ENCODE measurements around the gene STIL.
"Not testable (repeated sequence)": the region's sequence is repeated elsewhere in the genome, so short reads cannot be mapped to it uniquely, and the experiment has no call there.

The STIL gene

DNA sequence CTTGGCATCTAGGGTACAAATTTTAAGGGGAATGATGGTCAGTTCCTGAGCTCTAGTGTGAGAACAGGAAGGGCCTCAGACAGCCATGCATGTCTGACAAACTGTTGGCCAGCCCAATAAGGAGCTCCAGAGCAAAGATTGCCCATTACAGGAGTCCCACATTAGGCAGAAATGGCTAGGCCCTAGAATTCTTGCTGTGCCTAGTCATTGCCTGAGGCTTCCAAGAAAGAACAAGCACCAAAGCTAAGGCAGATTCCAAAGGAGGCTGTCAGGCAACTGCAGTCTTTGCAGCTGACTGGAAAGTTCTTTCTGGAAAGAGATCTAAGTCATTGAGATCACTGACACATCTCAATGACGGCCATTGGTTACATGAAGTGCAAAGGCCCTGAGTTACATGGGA, 3.9 kb upstream of the STIL start:
- DNase-seq = no peak

DNA sequence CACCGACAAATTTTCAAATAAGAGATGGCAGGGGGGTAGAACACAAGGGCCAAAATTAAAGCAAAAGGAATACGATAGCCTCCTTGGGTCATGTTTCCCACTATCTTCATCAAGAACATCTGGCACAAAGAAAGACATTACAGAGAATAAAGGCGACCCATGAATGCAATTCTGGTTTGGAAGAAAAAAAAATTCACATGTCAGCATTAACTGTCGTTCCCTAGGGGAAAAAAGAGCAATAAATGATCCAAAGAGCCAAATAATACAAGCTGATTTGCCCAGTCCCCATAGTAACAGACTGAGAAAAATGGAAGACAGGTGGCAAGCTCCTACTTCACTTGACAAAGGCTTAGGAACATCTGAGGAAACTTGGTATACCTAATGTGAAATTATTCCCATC, 4.5 kb downstream of the STIL start:
- DNase-seq = no peak

DNA sequence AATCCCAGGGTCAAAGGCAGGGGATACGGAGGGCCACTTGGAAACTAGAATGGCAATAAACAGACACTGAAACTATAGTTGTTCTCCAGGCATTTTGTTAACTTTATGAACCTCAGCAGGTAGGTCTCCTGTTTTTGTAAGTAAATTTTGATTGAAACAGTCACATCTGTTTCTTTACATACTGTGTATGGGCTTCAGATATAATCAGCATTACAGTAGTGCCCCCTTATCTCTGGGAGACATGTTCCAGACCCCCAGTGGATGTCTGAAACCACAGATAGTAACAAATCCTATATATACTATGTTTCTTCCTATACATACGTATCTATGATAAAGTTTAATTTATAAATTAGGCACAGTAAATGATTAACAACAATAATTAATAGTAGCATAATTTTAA, 11.5 kb downstream of the STIL start:
- DNase-seq = no peak

DNA sequence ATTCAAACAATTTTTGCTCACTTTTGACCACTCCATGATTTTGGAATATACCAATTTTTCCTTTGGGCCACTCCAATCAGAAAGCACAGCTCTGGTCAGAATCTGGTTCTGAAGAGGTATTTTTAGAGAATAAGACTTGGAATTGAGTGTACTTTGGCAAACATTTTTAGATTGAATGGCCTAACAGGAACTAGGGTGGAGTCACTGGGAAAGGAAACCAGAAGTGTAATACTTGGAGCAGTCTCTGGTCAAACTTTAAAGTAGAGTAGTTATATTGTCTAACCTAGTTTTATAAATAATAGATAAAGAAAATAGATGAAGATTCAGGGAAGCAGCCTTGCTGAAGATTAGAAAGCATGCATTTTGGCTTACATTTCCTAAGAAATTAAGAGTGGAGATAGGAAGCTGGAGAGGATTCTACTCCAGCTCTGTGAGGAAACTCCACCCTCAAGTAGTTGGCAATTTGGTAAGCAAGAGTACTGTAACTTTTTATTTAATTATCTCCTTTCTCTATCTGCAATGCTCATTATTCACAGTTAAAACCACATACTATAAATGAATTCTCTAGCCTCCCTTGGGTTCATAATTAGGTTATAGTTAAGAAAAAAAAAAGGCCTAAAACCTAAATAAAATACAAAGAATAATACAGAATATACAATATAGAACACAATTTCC, 15.8 kb downstream of the STIL start:
- DNase-seq = no peak

DNA sequence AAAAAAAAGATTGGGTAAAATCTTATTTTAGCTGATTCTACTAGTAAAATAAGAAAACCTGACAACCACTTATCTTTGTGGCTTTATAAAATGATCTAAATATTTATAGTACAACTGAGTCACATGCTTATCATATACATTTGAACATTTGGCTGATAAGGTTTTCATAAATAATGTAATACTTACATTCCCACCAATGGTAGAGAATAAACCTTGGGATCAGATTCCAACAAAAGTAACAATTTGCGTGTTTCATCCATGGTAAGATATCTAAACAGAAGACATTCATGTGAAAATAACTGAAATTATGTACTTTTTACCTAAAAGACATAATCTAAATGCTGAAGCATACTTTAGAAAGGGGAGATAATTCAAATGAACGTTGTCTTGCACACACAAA, 18.4 kb downstream of the STIL start:
- DNase-seq = no peak

DNA sequence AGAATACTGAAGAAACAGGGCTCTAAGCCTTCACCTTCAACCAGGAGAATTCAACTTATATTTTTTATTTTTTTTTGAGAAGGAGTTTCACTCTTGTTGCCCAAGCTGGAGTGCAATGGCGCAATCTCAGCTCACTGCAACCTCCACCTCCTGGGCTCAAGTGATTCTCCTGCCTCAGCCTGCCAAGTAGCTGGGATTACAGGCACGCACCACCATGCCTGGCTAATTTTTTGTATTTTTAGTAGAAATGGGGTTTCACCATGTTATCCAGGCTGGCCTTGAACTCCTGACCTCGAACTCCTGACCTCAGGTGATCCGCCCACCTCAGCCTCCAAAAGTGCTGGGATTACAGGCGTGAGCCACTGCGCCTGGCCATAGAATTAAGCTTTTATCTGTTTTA, 19.1 kb downstream of the STIL start:
- not testable (repeated sequence) for DNase-seq

DNA sequence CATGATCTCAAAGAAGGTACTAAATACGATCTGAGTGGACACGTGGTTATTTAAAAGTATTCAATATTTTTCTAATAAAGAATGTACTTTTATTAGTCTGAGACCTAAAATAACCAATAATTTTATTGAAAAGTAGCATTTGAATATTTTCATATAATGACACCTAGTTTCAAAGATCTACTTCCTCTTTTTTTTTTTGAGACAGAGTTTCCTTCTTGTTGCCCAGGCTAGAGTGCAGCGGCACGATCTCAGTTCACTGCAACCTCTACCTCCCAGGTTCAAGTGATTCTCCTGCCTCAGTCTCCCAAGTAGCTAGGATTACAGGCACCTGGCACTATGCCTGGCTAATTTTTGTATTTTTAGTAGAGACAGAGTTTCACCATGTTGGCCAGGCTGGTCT, 25.8 kb downstream of the STIL start:
- DNase-seq = not testable (repeated sequence)

DNA sequence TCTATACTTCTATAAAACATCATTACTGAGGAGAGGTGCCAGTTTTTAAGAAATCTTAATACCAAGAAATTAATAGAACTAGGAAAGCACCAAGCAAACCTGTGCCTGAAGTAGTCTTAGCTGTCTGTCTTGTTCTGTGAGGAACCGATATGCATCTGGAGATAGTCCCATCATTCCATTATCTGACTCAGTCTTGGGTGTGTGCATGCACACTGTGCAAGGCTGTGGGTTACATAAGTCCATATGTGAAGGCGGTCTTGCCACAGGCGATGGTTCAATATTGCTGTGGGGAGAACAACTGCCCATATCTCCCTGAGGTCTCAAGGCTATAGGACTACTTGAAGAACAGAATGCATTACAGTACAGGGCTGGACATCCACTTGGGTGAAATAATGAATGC, 33.8 kb downstream of the STIL start:
- DNase-seq = no peak

DNA sequence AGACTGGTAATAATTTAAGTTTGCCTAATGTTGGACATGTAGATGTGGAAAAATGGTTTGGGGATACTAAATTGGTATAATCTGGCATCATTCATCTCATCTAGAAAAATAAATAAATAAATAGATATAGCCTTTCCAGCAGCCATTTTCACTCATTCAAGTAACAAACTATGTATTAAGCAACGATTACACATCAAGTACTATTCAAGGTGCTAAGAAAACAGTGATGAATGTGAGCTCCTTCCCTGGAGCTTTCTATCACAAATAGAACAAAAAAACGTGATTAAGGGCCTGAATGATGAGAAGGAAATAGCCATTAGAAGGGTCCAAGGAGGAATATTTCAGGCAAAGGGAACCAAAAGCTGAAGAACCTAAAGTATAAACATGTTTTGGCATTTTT, 37.1 kb downstream of the STIL start:
- DNase-seq = no peak

DNA sequence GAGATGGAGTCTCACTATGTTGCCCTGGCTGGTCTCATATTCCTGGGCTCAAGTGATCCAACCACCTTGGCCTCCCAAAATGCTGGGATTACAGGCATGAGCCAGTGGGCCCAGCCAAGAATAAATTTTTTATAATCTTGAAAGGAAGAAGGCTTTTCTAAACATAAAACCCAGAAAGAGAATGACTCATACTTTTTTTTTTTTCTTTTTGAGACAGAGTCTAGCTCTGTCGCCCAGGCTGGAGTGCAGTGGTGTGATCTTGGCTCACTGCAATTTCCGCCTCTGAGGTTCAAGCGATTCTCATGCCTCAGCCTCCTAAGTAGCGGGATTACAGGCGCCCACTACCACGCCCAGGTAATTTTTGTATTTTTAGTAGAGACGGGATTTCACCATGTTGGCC, 38.1 kb downstream of the STIL start:
- not testable (repeated sequence) for DNase-seq

DNA sequence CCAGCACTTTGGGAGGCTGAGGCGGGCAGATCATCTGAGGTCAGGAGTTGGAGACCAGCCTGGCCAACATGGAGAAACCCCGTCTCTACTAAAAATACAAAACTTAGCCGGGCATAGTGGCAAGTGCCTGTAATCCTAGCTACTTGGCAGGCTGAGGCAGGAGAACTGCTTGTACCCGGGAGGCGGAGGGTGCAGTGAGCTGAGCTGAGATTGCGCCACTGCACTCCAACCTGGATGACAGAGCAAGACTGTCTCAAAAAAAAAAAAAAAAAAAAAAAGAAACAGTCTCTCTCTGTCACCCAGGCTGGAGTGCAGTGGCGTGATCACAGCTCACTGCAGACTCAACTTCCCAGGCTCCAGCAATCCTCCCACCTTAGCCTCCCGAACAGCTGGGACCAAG, 48.4 kb downstream of the STIL start:
- not testable (repeated sequence) for DNase-seq

DNA sequence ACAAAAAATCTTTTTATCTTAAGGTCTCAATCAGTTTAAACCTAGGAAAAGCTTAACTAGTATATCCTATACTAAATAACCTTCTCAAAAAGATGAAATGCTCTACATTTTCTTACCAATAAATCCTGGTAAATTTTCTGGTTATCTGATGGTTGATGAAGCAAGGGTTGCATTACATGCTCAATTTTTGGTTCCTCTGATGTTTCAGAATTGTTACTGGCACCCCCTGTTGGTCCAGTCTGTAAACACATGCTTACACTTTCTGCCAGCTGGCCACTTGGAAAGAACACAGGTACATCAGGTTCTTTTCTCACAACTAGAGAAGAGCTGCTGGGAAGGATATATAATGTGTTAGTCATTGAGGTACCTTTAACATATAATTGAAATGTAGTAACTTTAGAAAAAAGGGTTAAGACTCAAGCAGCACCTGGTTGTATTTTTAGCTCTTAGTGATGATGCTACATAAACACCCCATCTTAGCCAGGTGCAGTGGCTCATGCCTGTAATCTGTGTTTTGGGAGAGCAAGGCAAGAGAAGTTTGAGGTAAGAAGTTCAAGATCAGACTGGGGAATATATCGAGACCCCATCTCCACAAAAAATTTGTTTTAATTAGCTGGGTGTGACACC, 51.0 kb downstream of the STIL start:
- no peak for DNase-seq

DNA sequence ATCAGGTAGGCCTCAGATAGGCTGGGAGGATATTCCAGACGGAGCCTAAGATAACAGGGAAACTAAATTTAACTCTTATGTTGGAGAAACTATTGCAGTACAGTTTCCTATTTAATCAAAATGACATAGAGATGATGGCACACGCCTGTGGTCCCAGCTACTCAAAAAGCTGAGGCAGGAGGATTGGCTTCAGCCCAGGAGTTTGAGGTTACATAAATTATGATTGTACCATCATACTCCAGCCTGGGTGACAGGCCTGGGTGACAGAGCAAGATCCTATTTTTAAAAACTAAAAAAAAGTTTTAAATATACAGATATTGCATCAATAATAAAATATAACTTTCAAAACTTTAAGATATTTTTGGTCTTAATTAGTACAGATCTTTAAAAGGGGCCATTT, 56.7 kb downstream of the STIL start:
- DNase-seq = no peak

DNA sequence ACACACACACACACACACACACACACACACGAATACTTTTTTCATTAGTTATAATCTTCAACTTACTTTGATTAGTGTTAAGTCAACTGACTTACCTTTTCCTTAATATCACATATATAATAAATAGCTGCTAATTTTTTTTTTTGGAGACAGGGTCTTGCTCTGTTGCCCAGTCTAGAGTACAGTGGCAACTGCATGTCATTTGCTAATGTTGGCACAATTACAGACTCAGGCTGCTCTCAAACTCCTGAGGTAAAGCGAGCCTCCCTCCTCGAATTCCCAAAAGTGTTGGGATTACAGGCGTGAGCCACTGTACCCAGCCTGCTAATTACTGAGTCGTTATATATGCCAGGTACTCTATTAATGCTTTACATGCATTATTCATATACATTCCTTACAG, 61.2 kb downstream of the STIL start:
- DNase-seq = no peak

DNA sequence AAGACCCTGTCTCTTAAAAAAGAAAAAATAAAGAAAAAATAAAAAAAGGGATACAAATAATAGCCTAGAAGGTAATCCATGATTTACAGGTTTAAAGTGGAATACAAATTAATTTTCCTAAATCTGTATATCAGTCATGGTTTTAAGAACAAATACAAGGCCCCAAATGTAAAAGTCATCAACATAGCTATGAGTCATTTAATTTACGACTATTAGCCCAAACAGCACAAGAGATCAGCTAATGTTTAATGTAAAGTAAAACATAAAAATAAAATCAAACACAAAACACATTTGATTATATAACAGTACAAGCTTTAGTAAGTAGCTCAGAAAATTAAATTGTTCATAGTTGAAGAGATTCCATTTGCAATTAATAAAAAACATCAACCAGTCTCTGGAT, 61.6 kb downstream of the STIL start:
- no peak for DNase-seq

DNA sequence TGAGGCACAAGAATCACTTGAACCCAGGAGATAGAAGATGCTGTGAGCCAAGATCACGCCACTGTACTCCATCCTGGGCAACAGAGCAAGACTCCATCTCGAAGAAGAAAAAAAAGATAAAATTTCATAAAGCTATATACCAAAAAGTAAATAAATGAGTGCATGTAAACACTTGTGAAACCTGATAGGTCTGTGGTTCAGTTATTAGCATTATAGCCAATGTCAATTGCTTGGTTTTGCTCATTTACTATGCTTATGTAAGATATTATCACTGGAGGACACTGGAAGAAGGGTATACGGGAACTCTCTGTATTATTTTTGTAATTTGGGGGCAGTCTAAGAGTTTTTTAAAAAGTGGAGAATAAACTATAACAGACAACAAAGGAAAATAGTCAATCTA, 64.2 kb downstream of the STIL start:
- DNase-seq = no peak

DNA sequence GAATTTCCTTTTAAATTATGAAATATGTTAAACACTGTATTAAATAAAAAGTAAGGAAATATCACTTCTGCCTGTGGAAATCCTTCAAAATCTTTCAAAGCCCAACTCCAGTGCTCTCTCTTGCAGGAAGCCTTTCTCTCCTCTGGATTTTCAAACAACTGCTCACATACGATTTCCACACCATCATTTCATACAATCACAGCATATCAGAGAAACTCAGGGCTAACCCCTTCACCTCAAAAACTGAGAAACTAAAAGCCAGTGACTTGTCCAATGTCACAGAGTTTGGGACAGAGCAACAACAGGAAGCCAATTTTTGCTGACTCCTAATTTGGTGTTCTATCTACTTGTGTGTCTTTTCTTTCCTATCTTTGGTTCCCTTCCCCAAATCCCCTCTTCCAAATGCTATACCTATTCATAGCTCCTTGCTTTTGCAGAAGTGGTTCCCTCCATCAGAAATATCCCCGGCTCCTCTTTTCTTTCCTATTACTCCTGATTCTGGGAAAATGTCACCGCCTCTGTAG, 69.5 kb downstream of the STIL start:
- no peak for DNase-seq

DNA sequence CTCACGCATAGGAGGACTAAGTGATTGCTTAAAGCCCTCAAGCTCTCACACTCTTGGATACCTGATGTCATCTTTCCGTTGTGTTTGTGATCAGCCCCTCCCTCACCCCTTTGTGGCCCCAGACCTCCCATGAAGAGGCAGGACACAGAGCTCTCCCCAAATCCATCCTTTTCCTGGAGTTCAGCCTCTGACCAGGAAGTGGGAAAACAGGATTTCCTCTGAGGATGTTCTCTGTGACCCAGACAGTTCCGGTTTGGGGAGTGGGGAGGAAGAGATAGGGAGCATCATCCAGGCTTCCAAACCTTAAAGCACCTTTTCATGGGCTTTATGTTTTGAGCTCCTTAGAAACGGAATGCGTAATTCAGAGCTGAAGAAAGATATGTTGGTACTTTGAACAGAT, 70.0 kb downstream of the STIL start:
- no peak for DNase-seq

DNA sequence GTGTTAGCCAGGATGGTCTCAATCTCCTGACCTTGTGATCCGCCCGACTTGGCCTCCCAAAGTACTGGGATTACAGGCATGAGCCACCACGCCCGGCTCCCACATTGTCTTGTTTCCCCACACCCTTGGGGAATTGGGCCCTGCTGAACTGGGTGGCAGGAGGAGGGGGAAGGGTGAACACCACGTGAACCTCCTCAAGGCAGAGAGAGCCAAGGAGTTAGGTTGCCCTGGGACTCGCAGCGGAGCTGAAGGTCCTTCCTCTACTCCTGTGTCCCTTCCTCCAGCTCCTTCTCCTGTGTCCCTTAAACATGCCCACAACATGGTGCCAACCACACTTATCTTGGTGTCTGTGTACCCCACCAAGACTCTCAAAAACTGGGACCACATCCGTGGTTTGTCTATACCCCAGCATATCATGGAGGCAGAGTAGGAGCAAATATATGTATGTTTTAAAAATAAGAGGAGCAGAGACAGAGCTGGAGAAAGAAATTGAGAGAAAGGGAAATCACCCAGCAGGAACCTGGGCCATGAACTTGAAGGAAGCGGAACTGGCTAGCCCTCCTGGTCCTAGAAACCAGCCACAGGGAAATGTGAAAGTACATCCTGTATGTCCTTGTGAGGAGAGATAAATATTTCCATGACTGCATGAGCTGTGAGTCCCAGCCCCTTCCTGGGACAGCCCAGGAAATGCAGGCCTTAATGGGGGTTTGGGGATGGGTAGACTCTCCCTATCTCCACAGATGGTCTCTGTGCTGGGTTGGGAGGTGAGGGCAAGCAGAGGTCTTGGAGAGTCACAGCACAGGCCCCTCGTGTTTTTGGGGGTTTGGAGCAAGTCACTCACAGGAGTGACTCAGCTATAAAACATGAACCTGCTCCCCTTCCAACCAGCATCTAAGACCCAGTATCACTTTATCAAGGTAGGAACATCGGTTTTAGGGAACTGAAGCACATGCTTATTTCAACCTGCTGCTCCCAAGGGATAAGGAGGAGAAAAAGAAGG, 72.5 kb downstream of the STIL start:
- no peak for DNase-seq

DNA sequence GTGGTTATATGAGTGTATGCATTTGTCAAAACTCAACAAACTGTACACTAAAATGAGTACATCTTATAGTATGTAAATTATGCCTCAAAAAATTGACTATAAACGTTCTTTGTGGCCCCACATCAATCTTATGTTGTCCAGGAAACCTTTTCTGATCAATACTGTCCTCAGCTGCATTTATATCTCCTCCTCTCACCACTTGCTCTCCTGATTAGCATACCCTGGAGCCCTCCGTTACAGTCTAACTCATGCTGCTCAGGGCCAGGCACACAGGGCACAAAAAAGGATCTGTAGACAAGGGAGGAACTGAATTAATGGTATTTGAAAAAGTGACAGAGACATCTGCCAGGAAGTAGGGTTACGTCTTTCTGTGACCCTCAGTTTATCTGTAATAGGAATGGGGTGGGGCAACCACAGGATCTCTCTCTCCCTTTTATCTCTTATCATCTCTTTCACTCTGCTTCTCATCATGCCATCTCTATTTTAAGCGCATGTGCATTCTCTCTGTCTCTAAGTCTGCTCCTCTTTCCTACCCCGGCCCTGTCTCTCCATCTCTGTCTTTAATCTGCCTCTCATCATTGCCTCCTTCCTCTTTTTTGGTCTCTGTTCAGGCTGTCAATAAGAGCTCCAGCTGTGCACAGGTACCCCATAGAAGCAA, 74.9 kb downstream of the STIL start:
- DNase-seq = no peak

DNA sequence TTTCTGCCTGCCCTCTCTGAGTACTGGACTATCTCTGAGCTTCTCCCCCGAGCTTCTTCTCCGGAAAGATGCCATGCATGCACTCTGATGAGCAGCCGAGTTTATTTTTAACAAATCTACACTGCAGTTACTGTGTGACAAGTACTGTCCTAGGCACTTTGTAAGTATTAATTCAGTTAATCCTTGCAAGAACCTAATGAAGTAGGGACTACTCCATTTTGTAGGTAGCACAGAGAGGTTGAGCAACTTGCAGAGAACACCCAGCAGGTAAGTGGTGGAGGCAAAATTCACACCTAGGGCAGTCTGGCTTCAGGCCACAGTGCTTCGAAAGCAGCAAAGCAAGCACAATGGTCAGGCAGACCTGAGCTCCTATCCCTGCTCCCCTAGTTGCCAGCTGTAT, 78.1 kb downstream of the STIL start:
- no peak for DNase-seq

DNA sequence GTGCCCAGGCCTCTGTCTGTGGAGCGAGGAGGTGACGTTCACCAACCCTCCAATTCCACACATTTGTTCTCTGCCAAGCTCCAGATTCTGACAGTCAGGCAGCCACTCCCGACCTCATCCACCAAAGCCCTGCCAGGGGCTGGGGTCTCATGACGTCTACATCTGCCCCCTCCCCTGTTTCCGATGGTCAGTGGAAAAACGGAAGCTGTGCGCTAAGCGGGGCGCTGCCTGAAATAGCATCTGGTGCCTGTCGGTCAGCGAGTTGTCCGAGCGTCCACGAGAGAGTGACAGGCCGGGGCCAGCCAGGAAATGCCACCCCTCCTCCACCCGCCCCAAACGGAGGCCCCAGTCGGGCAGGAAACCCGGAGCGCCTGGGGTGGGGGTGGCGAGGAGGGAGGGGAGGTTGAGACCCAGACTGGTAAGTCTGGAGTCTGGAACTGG, 78.7 kb downstream of the STIL start:
- peak; percentile 56 for DNase-seq

DNA sequence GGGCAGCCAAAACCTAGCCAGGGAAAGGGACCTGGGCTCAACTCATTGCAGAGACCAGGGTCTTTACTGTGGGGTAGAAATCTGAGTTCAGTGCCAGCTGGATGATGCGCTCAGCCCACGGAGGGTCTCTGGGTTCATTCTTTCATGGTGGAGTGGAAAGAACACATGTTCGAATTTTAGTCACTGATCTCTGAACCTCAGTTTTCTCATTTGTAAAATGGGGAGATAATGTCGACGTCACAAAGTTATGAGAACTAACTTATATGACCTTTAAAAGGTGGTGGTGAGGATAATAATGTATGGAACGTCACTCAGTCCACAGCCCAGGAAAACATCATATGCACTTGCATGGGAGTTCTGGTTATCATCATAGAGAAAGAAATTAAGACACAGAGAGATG, 80.8 kb downstream of the STIL start:
- DNase-seq = no peak

Measured in femur (tissue), 1 donor.